GM18868 (cell line): ENCODE results near the gene SETBP1.
A peak's percentile ranks its signal among the peaks of the same experiment; 100 is the strongest.

Experiments
- ATAC-seq: cut with Tn5 transposase; IDR thresholded peaks from one replicate; pipeline ENCODE4 v1.9.1; 2021; ENCODE audit warnings: mild to moderate bottlenecking, moderate library complexity; ENCODE audit not compliant: unreplicated experiment

Gene SETBP1

GRCh38 chr18:44921974-44922373, 241.3 kb downstream of the SETBP1 start:
- no peak for ATAC-seq

DNA sequence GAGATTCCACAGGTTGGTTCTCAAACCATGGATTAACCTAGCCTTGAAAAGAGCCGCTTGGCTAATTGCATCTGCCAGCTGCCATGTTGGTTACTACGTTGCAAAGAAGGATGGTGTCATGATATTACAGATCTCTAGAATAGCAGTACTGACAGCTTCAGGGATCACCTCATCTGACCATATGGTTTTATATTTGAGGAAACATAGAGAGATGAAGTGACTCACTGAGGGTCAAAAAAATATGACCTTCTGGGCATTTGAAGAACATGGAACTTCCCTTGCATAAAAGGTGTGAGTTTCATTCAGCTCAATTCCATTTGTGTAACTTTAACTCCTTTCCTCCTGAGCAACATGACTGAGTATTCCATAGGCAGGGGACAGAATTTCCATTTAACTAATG, 242.3 kb downstream of the SETBP1 start:
- ATAC-seq: no peak

DNA sequence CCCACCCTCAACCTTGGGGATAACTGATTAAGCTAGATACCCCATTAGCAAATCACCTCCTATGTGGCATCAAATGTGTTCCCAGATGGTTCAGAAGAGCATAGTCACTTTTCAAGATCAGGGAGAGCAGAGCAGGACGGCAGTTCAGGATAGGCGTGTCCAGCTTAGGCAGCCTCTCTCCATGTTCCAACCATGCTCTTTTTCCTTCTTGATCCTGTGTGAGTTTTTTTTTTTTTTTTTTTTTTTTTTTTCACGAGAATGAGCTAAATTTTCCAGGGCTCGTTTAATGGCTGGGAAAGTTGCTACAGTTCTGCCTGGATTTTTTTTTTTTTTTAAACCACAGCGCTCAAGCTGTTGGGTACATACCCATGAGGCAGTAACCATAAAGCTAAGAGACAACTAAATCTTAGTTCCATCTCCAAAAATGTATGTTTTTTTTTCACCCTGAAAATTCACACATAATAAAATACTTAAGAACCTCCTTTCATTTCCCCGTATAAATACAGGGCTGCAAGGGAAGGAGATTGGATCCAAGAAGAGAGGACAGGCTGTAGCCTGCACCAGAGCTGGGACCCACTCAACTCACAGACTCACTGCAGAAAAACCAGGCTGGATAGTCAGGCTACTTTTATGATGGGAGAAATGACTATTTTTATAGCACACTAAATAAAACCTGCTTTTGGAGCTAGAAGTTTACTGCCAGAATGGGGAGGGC, 244.3 kb downstream of the SETBP1 start:
- no peak for ATAC-seq

DNA sequence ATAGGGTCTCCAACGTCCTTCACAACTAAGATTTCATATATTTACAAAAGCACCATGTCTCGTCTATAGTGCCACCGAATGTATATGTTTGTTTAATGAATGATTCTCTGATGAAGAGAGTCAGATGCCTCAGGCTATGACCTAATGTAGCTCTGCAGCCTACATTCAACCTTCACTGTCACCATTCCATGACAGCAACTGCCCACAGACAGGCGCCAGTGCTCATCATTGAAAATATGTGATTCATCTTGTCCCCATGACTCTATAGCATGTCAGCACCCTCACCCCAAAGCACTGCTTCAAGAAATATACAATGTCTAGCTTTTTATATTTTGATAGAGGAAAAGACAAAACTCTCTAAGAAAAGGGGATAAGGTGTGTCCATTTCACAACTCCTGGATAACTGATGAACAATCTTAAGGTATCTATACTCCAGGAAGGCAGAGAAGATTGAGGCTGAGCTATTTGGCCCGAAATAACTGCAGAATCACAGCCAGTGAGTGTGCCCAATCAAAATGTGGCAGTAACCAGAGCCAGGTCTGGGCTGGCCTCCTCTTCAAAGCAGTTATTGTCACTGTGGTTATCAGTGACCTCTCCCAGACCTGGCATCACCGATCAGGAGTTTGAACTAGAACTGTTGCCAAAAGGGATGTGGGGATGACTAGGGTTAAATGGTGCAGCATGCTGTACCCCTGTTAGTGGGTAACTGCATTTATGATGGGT, 246.6 kb downstream of the SETBP1 start:
- ATAC-seq: peak; percentile 63

GRCh38 chr18:44934901-44935300, 254.2 kb downstream of the SETBP1 start:
- no peak for ATAC-seq

DNA sequence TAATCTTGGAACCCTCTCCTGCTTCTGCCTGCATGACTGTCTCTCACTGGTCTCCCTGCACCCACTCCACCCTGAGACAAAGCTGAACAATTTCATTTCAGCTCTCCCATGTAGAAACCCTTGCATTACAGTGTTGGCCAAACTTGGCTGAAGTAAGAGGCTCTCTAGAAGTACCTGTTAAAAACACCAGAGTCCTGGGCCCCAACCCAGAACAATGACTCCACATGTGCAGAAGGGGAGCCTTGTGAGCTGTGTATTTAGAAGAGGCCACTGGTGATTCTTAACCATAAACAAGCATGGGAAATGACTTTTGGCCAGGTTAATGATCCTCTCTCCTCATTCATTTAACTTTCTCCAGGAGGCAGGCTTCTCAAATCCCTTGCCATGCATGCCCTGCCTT, 254.8 kb downstream of the SETBP1 start:
- no peak for ATAC-seq

GRCh38 chr18:44936485-44936884, 255.8 kb downstream of the SETBP1 start:
- ATAC-seq: no peak

GRCh38 chr18:44937960-44938719, 257.5 kb downstream of the SETBP1 start:
- ATAC-seq: no peak

DNA sequence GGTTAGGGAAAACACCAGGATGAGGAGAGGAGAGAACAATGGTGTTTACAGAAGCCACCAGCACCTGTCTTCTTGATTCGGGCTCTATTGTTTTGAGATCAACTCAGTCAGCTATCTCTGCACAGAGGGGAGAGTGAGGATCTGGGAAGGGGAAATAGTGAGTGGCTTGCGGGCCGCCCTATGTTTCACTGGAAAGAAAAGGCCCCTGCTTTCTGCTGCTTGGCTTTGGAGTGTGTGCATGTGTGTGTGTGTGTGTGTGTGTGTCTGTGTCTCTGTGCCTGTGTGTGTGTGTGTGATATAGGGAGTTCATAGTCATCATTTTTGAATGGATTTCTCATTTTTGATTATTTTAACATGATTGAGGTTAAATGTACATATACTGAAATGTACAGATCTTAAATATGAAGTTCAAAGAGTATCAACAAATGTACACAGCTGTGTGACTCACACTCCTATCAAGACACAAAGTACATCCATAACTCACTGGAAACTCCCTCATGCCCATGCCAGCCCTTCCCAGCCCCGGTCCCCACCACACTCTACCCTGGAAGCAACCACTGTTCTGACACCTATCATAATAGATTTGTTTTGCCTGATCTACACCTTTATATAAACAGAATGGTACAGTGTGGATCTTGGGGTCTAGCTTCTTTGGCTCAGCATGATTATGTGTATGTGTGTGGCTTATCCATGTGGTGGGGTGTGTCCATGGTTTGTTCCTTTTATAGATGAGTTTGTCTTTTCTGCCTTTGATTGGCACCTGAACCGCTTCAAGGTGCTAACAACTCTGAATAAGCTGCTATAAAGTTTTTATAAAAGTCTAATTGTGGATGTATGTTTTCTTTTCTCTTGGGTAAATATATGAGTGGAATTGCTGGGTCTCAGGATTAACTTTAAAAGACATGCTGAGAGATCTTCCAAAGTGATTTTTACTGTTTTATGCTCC, 258.3 kb downstream of the SETBP1 start:
- no peak for ATAC-seq

GRCh38 chr18:44941516-44941915, 260.8 kb downstream of the SETBP1 start:
- ATAC-seq: no peak

GRCh38 chr18:44942073-44942472, 261.4 kb downstream of the SETBP1 start:
- no peak for ATAC-seq

DNA sequence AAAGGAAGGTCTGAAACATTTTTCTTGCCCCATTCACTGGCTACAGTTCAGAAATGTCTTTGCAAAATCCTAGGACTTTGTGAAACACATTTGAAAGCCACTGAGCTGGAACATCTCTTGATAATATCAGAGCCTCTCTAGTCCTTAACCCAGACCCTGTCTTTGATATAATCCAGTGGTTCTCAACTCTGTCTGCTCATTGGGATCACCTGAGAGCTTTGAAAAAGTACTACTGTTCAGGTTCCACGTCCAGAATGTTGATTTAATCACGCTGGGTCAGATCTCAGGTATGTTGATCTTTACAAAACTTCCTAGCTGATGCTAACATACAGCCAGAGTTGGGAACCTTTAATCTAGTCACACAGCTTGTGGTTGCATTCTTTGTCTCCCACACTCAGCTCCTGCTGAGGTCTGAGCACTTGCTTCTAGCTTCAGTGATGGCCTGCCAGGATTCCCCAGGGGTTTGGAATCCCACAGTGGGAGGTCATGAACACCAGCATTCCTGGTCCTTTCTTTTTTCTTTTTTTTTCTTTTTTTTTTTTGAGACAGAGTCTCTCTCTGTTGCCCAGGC, 262.7 kb downstream of the SETBP1 start:
- no peak for ATAC-seq

DNA sequence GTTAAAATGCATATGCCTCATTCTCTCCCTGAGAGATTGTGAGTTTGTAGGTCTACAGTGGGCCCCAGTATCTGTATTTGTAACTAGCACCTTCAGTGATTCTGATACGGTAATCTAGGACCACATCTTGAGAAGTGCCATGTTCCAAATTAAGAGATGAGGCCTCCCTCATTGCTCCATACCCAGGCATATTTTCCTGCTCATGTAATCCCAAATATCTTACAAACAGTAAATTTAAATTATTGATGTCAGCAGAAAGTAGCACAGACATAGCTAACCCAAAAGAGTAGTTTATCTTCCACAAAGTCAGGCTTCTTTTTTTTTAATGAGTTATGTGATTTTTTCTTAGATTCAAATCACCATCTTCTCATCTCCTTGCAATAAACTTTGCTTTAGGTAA, 263.8 kb downstream of the SETBP1 start:
- ATAC-seq: no peak

DNA sequence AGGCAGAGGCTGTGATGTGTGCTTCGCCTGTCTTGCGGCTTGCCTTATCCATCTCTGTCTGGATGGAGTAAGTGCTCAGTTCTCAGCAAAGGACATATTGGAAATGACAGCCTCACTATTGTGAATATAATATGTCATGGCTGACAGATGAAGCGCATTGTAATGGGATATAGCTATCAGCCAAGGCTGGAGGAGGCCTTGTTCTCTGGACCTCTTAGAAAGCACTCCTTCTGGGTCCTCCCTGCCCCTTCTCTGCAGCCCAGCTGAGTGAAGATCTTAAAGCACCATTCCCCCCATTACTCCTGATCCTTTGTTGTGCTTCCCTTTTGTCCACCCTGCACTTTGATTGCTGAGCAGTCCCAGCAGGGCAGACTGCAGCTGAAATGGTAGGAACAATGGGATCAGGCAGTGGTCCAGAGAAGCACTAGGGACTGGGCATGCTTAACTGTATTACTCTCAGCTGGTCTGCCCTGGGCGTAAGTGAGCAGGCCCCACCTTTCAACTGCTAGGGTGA, 265.3 kb downstream of the SETBP1 start:
- ATAC-seq: no peak

- no peak for ATAC-seq
These were observed 265.9 kb downstream of the SETBP1 start for GRCh38 chr18:44946529-44947113.

DNA sequence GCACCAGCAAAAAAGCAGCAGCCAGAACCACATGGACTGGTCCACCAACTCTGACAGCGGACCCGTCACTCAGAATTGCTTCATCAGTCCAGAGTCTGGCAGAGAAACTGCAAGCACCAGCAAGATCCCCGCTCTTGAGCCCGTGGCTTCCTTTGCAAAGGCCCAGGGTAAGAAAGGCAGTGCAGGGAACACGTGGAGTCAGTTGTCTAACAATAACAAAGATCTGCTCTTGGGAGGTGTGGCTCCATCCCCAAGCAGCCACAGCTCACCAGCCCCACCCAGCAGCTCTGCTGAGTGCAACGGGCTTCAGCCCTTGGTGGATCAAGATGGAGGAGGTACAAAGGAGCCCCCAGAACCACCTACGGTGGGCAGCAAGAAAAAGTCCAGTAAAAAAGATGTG, 269.3 kb downstream of the SETBP1 start:
- ATAC-seq: no peak

DNA sequence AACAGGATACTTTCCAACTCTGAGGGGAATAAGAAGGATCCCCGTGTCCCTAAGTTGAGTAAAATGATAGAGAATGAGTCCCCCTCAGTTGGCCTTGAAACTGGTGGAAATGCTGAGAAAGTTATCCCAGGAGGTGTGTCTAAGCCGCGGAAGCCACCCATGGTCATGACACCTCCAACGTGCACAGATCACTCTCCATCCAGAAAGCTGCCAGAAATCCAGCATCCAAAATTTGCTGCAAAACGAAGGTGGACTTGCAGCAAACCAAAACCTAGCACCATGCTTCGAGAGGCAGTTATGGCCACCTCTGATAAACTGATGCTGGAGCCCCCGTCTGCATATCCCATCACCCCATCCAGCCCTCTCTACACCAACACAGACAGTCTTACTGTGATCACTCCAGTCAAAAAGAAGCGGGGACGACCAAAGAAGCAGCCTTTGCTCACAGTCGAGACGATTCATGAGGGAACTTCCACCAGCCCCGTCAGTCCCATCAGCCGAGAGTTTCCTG, 270.1 kb downstream of the SETBP1 start:
- ATAC-seq: no peak

GRCh38 chr18:44951748-44952147, 271.1 kb downstream of the SETBP1 start:
- no peak for ATAC-seq

- no peak for ATAC-seq
These were observed 273.6 kb downstream of the SETBP1 start for GRCh38 chr18:44954257-44954656.

GRCh38 chr18:44955825-44956224, 275.1 kb downstream of the SETBP1 start:
- ATAC-seq: no peak
